HCT116 (cell line): ENCODE measurements around the gene C1orf21. TPM values are rescaled to one million over a fixed set of nuclear protein-coding genes. Genes with fewer than 3 reads are reported as not detected.

Experiments used
- ATAC-seq: fragments of 200-7000 bp; cut with Tn5 transposase; 2 replicates; pipeline ENCODE4 v1.9.1; 2020; ENCODE audit warnings: mild to moderate bottlenecking, moderate library complexity
- BruUV-seq: library from RNA; stranded (reverse); fragments of 400-500 nt; replicated peaks from 2 replicates; lab custom pipeline; 2021; lab: Mats Ljungman, UMichigan
- CTCF ChIA-PET: fragments of 300-600 bp; sonication (Branson Sonifier 250); formaldehyde crosslinking; loops from one replicate; lab custom pipeline; 2021; ENCODE audit warnings: antibody characterized with exemption; lab: Charles Lee
- POLR2A ChIA-PET: fragments of 300-600, 350-600 bp; sonication (Branson Sonifier 250); formaldehyde crosslinking; loops from one replicate; lab custom pipeline; 2021; ENCODE audit warnings: antibody characterized with exemption; lab: Charles Lee
- RAD21 ChIA-PET, 2 experiments: fragments of 300-600 bp; sonication (Branson Sonifier 250); formaldehyde crosslinking; loops; one replicate each; lab custom pipeline; 2023; ENCODE audit warnings: low total read pairs in 2 of 2; ENCODE audit not compliant: uncharacterized antibody in 2 of 2, unreplicated experiment in 2 of 2, low non-redundant PET in 1 of 2; lab: Charles Lee
- DNase-seq: peaks from one replicate; pipeline ENCODE4 v3.0.0-alpha.2; 2010; ENCODE audit warnings: low read depth, low spot score
- H2AFZ ChIP-seq: fragments of 200-600 bp; shearing (Covaris generic), sonication (generic); 2 replicates; pipeline ENCODE4 v1.6.1; 2017; ENCODE audit warnings: low read depth, mixed run types, mixed read lengths, antibody characterized with exemption, low read length; ENCODE audit not compliant: poor library complexity, severe bottlenecking
- H3K27ac ChIP-seq: 2 replicates; pipeline ENCODE4 v1.5.1; 2012; ENCODE audit warnings: low read depth, low read length
- H3K27me3 ChIP-seq: fragments of 200-600 bp; sonication (generic); 2 replicates; pipeline ENCODE4 v1.6.1; 2016; ENCODE audit warnings: mixed run types, low read length, mixed read lengths; ENCODE audit not compliant: insufficient read depth
- H3K36me3 ChIP-seq, 2 experiments: fragments of 200-500 bp in 1 of 2; fragments of 200-600 bp in 1 of 2; sonication (Bioruptor generic) in 1 of 2; sonication (generic) in 1 of 2; 2 replicates each; pipeline versions ENCODE4 v1.5.1 to v1.6.1; 2014 to 2016; ENCODE audit warnings: low read length in 2 of 2, inconsistent platforms in 1 of 2, mixed read lengths in 1 of 2, mixed run types in 1 of 2; ENCODE audit not compliant: insufficient read depth in 2 of 2, control insufficient read depth in 1 of 2
- H3K4me1 ChIP-seq, 2 experiments: fragments of 200-600 bp in 1 of 2; sonication (generic) in 1 of 2; 2 replicates each; pipeline versions ENCODE4 v1.5.1 to v1.6.1; 2012 to 2017; ENCODE audit warnings: low read length in 2 of 2, inconsistent platforms in 1 of 2, mild to moderate bottlenecking in 1 of 2, mixed read lengths in 1 of 2, mixed run types in 1 of 2, moderate library complexity in 1 of 2; ENCODE audit not compliant: insufficient read depth in 2 of 2, control insufficient read depth in 1 of 2
- H3K4me2 ChIP-seq: fragments of 200-600 bp; sonication (generic); 2 replicates; pipeline ENCODE4 v1.6.1; 2017; ENCODE audit warnings: mixed run types, low read length, mixed read lengths
- H3K4me3 ChIP-seq, 2 experiments: fragments of 200-600 bp in 1 of 2; sonication (generic) in 1 of 2; replicated peaks in 1 of 2; 2 replicates each; pipeline ENCODE4 v1.5.1; 2011 to 2016; ENCODE audit warnings: low read length in 2 of 2, control low read depth in 1 of 2, low read depth in 1 of 2, mild to moderate bottlenecking in 1 of 2, mixed read lengths in 1 of 2, mixed run types in 1 of 2
- H3K79me2 ChIP-seq: fragments of 200-600 bp; sonication (generic); 2 replicates; pipeline ENCODE4 v1.6.1; 2017; ENCODE audit warnings: mild to moderate bottlenecking, mixed run types, low read length, moderate library complexity, mixed read lengths; ENCODE audit not compliant: insufficient read depth
- H3K9ac ChIP-seq: fragments of 200-600 bp; sonication (generic); 2 replicates; pipeline ENCODE4 v1.6.1; 2016; ENCODE audit warnings: low read length, mixed read lengths
- H3K9me2 ChIP-seq: fragments of 200-600 bp; sonication (generic), shearing (Covaris generic); 2 replicates; pipeline ENCODE4 v1.6.1; 2017; ENCODE audit warnings: mixed run types, mild to moderate bottlenecking, moderate library complexity; ENCODE audit not compliant: insufficient read depth
- H3K9me3 ChIP-seq, 2 experiments: fragments of 200-500 bp in 1 of 2; fragments of 200-600 bp in 1 of 2; sonication (Bioruptor generic) in 1 of 2; sonication (generic) in 1 of 2; 2 replicates each; pipeline ENCODE4 v1.6.1; 2014 to 2017; ENCODE audit warnings: low read length in 2 of 2, mixed read lengths in 2 of 2, inconsistent platforms in 1 of 2, low read depth in 1 of 2, mild to moderate bottlenecking in 1 of 2, mixed run types in 1 of 2, moderate library complexity in 1 of 2; ENCODE audit not compliant: control insufficient read depth in 1 of 2, insufficient read depth in 1 of 2
- H4K20me1 ChIP-seq: fragments of 200-600 bp; sonication (generic), shearing (Covaris generic); 2 replicates; pipeline ENCODE4 v1.6.1; 2017; ENCODE audit warnings: mixed run types, mild to moderate bottlenecking, moderate library complexity; ENCODE audit not compliant: insufficient read depth
- CTCF ChIP-seq, 3 experiments: fragments of 200-600 bp in 1 of 3; sonication (generic) in 1 of 3; IDR thresholded peaks in 2 of 3; conservative IDR thresholded peaks in 1 of 3; 2 replicates each; pipeline ENCODE4 v1.5.1; 2012 to 2017; ENCODE audit warnings: low read depth in 2 of 3, low read length in 2 of 3, antibody characterized with exemption in 1 of 3, borderline replicate concordance in 1 of 3, control low read depth in 1 of 3, mild to moderate bottlenecking in 1 of 3, mixed read lengths in 1 of 3, mixed run types in 1 of 3, moderate library complexity in 1 of 3; ENCODE audit not compliant: insufficient read depth in 1 of 3
- EGR1 ChIP-seq: IDR thresholded peaks from 2 replicates; pipeline ENCODE4 v1.6.1; 2012; ENCODE audit warnings: low read depth
- EZH2phosphoT487 ChIP-seq: fragments of 200-600 bp; IDR thresholded peaks from 2 replicates; pipeline ENCODE4 v1.6.1; 2018; ENCODE audit warnings: antibody characterized with exemption, borderline replicate concordance
- FOSL1 ChIP-seq: IDR thresholded peaks from 2 replicates; pipeline ENCODE4 v1.6.1; 2012; ENCODE audit warnings: low read depth
- POLR2A ChIP-seq: IDR thresholded peaks from 2 replicates; pipeline ENCODE4 v1.7.0; 2011; ENCODE audit warnings: borderline replicate concordance; ENCODE audit not compliant: insufficient read depth, insufficient read length; ENCODE audit errors: extremely low read depth
- POLR2AphosphoS5 ChIP-seq: IDR thresholded peaks from 2 replicates; pipeline ENCODE4 v1.6.1; 2011; ENCODE audit warnings: mild to moderate bottlenecking, low read depth, low read length, moderate library complexity
- SIN3A ChIP-seq: IDR thresholded peaks from 2 replicates; pipeline ENCODE4 v1.6.1; 2012; ENCODE audit warnings: low read depth
- SP1 ChIP-seq: IDR thresholded peaks from 2 replicates; pipeline ENCODE4 v1.6.1; 2012; ENCODE audit warnings: low read depth
- TCF7L2 ChIP-seq: IDR thresholded peaks from 2 replicates; pipeline ENCODE4 v1.7.0; 2011; ENCODE audit warnings: borderline replicate concordance, inconsistent platforms; ENCODE audit not compliant: insufficient read depth, insufficient read length; ENCODE audit errors: extremely low read depth
- YY1 ChIP-seq: IDR thresholded peaks from 2 replicates; pipeline ENCODE4 v1.6.1; 2011; ENCODE audit warnings: low read length, low read depth, moderate library complexity, mild to moderate bottlenecking; ENCODE audit not compliant: insufficient replicate concordance; ENCODE audit errors: extremely low read depth
- intact Hi-C: fragments of 100-400 bp; cut with micrococcal nuclease; formaldehyde crosslinking; loops from 2 replicates; pipeline ENCODE4 v1.10.0; 2022
- total RNA-seq: library from RNA; stranded (reverse); gene quantifications from one replicate; pipeline ENCODE4 v1.2.1, GENCODE V29; 2021; ENCODE audit not compliant: unreplicated experiment
- TF ChIP-seq, protein P1 (sequence below): IDR thresholded peaks from 2 replicates; pipeline ENCODE4 v1.6.1; 2011; ENCODE audit warnings: mild to moderate bottlenecking, low read length, moderate library complexity; ENCODE audit not compliant: insufficient replicate concordance; ENCODE audit errors: extremely low read depth
- TF ChIP-seq, protein P2 (sequence below): IDR thresholded peaks from 2 replicates; pipeline ENCODE4 v1.6.1; 2012
- TF ChIP-seq, protein P3 (sequence below): IDR thresholded peaks from 2 replicates; pipeline ENCODE4 v1.6.1; 2012; ENCODE audit warnings: low read depth

Gene C1orf21
- total RNA-seq, 1 experiment from 2014 or later = 8.9 TPM

- TF ChIP-seq, protein P1, sequence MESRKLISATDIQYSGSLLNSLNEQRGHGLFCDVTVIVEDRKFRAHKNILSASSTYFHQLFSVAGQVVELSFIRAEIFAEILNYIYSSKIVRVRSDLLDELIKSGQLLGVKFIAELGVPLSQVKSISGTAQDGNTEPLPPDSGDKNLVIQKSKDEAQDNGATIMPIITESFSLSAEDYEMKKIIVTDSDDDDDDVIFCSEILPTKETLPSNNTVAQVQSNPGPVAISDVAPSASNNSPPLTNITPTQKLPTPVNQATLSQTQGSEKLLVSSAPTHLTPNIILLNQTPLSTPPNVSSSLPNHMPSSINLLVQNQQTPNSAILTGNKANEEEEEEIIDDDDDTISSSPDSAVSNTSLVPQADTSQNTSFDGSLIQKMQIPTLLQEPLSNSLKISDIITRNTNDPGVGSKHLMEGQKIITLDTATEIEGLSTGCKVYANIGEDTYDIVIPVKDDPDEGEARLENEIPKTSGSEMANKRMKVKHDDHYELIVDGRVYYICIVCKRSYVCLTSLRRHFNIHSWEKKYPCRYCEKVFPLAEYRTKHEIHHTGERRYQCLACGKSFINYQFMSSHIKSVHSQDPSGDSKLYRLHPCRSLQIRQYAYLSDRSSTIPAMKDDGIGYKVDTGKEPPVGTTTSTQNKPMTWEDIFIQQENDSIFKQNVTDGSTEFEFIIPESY = no peak
- TF ChIP-seq, protein P2, sequence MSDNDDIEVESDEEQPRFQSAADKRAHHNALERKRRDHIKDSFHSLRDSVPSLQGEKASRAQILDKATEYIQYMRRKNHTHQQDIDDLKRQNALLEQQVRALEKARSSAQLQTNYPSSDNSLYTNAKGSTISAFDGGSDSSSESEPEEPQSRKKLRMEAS = no peak
- no peak for TF ChIP-seq YY1
- no peak for TF ChIP-seq EZH2phosphoT487
- TF ChIP-seq TCF7L2 = no peak
Measured at GRCh38 chr1:184616504-184616903, 229.7 kb downstream of the C1orf21 start (continued).

DNA sequence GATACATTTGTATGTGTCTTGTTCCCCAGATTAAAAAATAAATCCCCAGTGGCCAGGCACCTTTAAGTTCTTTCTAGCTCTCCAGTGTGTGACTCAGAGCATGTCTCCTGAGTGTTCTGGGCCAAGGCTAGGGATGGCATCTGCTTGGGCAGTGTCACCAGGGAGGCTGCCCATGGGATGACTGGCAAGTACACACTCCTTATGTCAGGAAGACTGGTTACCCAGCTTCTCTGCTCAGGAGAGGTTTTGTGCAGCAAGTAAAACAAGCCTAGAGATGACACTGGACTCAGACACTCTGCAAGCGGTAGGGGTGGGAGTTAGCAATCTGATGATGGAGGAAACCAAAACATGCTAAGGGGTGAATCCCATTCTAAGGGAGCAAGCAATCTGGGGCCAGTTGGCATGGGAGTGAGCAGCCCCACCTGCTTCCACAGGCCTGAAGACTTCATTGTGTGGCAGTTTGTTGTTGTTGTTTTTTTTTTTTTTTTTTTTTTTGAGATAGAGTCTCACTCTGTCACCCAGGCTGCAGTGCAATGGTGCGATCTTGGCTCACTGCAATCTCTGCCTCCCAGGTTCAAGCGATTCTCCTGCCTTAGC, 230.7 kb downstream of the C1orf21 start:
- DNase-seq (no peak), ATAC-seq (no peak)
- RAD21 ChIA-PET = no interaction called here
- H4K20me1 ChIP-seq = no peaks in the 10 kb centered on the region
- no peak overlapping the region for H3K27ac ChIP-seq
- no peak overlapping the region for H3K9ac ChIP-seq
- H3K36me3 ChIP-seq = no peaks in the 10 kb centered on the region
- H3K4me1 ChIP-seq = no peaks in the 10 kb centered on the region
- no peaks in the 10 kb centered on the region for H3K9me2 ChIP-seq
- POLR2A ChIA-PET = no interaction called here
- BruUV-seq = no TSS peak
- H2AFZ ChIP-seq = no peak overlapping the region
- intact Hi-C loops = no loop called here
- CTCF ChIA-PET = no interaction called here
- no peak overlapping the region for H3K4me2 ChIP-seq
- no peaks in the 10 kb centered on the region for H3K27me3 ChIP-seq
- H3K79me2 ChIP-seq = no peaks in the 10 kb centered on the region
- no peaks in the 10 kb centered on the region for H3K9me3 ChIP-seq
- no peak overlapping the region for H3K4me3 ChIP-seq
- TF ChIP-seq, protein P2 = no peak
- TF ChIP-seq, protein P3, sequence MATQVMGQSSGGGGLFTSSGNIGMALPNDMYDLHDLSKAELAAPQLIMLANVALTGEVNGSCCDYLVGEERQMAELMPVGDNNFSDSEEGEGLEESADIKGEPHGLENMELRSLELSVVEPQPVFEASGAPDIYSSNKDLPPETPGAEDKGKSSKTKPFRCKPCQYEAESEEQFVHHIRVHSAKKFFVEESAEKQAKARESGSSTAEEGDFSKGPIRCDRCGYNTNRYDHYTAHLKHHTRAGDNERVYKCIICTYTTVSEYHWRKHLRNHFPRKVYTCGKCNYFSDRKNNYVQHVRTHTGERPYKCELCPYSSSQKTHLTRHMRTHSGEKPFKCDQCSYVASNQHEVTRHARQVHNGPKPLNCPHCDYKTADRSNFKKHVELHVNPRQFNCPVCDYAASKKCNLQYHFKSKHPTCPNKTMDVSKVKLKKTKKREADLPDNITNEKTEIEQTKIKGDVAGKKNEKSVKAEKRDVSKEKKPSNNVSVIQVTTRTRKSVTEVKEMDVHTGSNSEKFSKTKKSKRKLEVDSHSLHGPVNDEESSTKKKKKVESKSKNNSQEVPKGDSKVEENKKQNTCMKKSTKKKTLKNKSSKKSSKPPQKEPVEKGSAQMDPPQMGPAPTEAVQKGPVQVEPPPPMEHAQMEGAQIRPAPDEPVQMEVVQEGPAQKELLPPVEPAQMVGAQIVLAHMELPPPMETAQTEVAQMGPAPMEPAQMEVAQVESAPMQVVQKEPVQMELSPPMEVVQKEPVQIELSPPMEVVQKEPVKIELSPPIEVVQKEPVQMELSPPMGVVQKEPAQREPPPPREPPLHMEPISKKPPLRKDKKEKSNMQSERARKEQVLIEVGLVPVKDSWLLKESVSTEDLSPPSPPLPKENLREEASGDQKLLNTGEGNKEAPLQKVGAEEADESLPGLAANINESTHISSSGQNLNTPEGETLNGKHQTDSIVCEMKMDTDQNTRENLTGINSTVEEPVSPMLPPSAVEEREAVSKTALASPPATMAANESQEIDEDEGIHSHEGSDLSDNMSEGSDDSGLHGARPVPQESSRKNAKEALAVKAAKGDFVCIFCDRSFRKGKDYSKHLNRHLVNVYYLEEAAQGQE = no peak
- TF ChIP-seq CTCF (IDR thresholded peaks at IDR 0.05 in 2 of 3, conservative IDR thresholded peaks at IDR 0.05 in 1 of 3; ENCODE audit: borderline replicate concordance in 1 of 3, insufficient read depth in 1 of 3, low read depth in 2 of 3, low read length in 2 of 3) = no peak
- TF ChIP-seq EGR1 = no peak
- TF ChIP-seq POLR2AphosphoS5 = no peak
- no peak for TF ChIP-seq FOSL1
- TF ChIP-seq SP1 = no peak
- no peak for TF ChIP-seq SIN3A
- TF ChIP-seq, protein P1 = no peak
- no peak for TF ChIP-seq POLR2A
